ENCODE measurements around the gene ARSG.

DNA sequence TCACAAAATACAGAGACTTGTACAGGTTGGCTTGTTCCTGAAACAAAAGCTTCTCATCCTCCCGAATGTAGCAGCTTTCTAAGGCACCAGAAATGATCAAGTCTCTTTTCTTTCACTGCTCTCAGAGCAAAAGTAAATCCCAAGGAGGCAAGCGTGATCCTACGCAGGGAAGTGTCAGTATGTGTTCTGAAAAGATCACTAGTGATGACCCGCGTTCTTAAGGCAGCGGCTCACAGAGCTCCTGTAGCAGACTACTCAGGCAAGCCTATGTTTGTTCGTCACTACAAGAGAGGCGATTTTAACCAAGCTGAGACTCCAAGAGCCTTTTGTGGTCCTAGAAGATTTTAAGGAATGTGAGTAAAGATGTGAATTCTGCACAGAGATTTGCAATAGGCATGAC lies 131.5 kb downstream of the ARSG start:
- TF ChIP-seq, protein P1, sequence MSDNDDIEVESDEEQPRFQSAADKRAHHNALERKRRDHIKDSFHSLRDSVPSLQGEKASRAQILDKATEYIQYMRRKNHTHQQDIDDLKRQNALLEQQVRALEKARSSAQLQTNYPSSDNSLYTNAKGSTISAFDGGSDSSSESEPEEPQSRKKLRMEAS (CRISPR knock-in tag; IDR thresholded peaks at IDR 0.05), result no peak
- no peak for TF ChIP-seq IRF2 (CRISPR knock-in tag; IDR thresholded peaks at IDR 0.05; ENCODE audit: borderline replicate concordance, low read depth)
- TF ChIP-seq HMGA2 (CRISPR knock-in tag; IDR thresholded peaks at IDR 0.05), result no peak
- TF ChIP-seq, protein P2, sequence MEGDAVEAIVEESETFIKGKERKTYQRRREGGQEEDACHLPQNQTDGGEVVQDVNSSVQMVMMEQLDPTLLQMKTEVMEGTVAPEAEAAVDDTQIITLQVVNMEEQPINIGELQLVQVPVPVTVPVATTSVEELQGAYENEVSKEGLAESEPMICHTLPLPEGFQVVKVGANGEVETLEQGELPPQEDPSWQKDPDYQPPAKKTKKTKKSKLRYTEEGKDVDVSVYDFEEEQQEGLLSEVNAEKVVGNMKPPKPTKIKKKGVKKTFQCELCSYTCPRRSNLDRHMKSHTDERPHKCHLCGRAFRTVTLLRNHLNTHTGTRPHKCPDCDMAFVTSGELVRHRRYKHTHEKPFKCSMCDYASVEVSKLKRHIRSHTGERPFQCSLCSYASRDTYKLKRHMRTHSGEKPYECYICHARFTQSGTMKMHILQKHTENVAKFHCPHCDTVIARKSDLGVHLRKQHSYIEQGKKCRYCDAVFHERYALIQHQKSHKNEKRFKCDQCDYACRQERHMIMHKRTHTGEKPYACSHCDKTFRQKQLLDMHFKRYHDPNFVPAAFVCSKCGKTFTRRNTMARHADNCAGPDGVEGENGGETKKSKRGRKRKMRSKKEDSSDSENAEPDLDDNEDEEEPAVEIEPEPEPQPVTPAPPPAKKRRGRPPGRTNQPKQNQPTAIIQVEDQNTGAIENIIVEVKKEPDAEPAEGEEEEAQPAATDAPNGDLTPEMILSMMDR (IDR thresholded peaks at IDR 0.05), result no peak
- no peak for TF ChIP-seq ATF1 (CRISPR knock-in tag; IDR thresholded peaks at IDR 0.05)
- TF ChIP-seq ATF3 (CRISPR knock-in tag; conservative IDR thresholded peaks at IDR 0.05), result no peak
- no peak for TF ChIP-seq JUN (CRISPR knock-in tag; IDR thresholded peaks at IDR 0.05)
- TF ChIP-seq NFYB (CRISPR knock-in tag; conservative IDR thresholded peaks at IDR 0.05; ENCODE audit: low read depth), result no peak
- TF ChIP-seq FOXJ3 (CRISPR knock-in tag; IDR thresholded peaks at IDR 0.05; ENCODE audit: borderline replicate concordance), result no peak
- TF ChIP-seq ETV6 (CRISPR knock-in tag; IDR thresholded peaks at IDR 0.05), result no peak
- TF ChIP-seq E2F1 (CRISPR knock-in tag; IDR thresholded peaks at IDR 0.05), result no peak
